ENCODE data around the gene KIAA0232. TPM values are rescaled to one million over a fixed set of nuclear protein-coding genes. Genes with fewer than 3 reads are reported as not detected.
A peak's percentile ranks its signal among the peaks of the same experiment; 100 is the strongest.

Gene KIAA0232
- total and polyA plus RNA-seq, 9 of the 15 experiments (the other 6 are each of a cell fraction or from before 2014, with no cell fraction given), result 3.5 to 17.4 (median 13.0) TPM

DNA sequence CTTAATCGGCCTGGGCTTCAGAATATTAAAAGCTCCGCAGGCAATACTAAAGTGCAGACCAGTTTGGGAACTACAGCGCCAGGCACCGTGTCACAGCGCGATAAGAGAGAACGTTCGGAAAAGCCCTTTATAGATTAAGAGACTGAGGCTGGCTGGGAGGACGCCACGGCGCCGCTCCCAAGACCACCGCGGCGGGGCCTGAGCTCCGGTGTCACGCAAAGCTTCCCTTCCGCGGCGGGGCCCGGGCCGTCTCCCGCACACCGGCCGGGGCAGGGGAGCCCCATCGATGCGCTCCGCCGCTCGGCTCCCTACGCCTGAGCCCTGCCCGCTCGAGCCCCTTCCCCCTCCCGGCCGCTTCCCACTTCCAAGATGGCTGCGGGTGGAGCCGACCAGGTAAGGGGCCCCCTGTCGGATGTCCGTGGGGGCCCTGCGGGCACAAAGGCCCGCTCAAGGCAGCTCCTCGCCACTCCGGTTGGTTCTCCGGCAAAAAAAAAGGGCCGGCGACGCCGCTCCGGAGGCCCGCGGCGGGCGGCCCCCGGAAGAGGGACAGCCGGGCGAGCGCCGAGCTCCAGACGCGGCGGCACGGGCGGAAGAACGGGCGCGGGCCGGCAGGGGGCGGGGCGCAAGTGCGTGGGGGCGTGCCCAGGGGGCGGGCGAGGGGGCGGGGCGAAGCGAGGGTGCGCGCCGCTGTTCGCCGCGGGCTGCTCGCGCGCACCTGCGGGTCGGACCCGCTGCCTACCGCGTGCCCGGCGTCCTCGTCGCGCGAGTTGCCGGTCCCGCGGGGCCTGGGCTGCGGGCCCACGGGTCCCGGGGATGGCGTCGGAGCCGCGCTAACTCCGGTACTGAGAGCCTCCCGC lies 126.8 kb downstream of the KIAA0232 start, which contains the start of gene TBC1D14 (continued):
- peak; percentile 75 for TF ChIP-seq U2AF1 (optimal IDR thresholded peaks at IDR 0.05; ENCODE audit: low read depth, low read length)
- TF ChIP-seq, protein P1, sequence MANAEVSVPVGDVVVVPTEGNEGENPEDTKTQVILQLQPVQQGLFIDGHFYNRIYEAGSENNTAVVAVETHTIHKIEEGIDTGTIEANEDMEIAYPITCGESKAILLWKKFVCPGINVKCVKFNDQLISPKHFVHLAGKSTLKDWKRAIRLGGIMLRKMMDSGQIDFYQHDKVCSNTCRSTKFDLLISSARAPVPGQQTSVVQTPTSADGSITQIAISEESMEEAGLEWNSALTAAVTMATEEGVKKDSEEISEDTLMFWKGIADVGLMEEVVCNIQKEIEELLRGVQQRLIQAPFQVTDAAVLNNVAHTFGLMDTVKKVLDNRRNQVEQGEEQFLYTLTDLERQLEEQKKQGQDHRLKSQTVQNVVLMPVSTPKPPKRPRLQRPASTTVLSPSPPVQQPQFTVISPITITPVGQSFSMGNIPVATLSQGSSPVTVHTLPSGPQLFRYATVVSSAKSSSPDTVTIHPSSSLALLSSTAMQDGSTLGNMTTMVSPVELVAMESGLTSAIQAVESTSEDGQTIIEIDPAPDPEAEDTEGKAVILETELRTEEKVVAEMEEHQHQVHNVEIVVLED (CRISPR knock-in tag; IDR thresholded peaks at IDR 0.05), result peak; percentile 79
- TF ChIP-seq XRCC5 (IDR thresholded peaks at IDR 0.05; ENCODE audit: low read depth, low read length), result peak; percentile 94; the same call in 1 of the 2 replicates
- TF ChIP-seq ATF1 (CRISPR knock-in tag; IDR thresholded peaks at IDR 0.05), result no peak
- peak; percentile 87 for TF ChIP-seq ATF1 (tag; IDR thresholded peaks at IDR 0.05)
- peak; percentile 93 to 99 (median 97) for TF ChIP-seq YY1 (IDR thresholded peaks at IDR 0.05; ENCODE audit: borderline replicate concordance in 1 of 3, control insufficient read depth in 1 of 3, extremely low read depth in 1 of 3, insufficient read depth in 3 of 3, insufficient read length in 1 of 3, insufficient replicate concordance in 2 of 3, low read depth in 1 of 3, low read length in 2 of 3)
- no peak for TF ChIP-seq SMAD2 (IDR thresholded peaks at IDR 0.05; ENCODE audit: low read depth, low read length)
- peak; percentile 85 for TF ChIP-seq HCFC1 (IDR thresholded peaks at IDR 0.05; ENCODE audit: low read depth, low read length)
- TF ChIP-seq BCOR (IDR thresholded peaks at IDR 0.05), result 0 out of 2 replicates have a peak, but pooled peaks have one; percentile 27
- peak; percentile 79 for TF ChIP-seq GTF2E2 (tag; IDR thresholded peaks at IDR 0.05)
- TF ChIP-seq, protein P2, sequence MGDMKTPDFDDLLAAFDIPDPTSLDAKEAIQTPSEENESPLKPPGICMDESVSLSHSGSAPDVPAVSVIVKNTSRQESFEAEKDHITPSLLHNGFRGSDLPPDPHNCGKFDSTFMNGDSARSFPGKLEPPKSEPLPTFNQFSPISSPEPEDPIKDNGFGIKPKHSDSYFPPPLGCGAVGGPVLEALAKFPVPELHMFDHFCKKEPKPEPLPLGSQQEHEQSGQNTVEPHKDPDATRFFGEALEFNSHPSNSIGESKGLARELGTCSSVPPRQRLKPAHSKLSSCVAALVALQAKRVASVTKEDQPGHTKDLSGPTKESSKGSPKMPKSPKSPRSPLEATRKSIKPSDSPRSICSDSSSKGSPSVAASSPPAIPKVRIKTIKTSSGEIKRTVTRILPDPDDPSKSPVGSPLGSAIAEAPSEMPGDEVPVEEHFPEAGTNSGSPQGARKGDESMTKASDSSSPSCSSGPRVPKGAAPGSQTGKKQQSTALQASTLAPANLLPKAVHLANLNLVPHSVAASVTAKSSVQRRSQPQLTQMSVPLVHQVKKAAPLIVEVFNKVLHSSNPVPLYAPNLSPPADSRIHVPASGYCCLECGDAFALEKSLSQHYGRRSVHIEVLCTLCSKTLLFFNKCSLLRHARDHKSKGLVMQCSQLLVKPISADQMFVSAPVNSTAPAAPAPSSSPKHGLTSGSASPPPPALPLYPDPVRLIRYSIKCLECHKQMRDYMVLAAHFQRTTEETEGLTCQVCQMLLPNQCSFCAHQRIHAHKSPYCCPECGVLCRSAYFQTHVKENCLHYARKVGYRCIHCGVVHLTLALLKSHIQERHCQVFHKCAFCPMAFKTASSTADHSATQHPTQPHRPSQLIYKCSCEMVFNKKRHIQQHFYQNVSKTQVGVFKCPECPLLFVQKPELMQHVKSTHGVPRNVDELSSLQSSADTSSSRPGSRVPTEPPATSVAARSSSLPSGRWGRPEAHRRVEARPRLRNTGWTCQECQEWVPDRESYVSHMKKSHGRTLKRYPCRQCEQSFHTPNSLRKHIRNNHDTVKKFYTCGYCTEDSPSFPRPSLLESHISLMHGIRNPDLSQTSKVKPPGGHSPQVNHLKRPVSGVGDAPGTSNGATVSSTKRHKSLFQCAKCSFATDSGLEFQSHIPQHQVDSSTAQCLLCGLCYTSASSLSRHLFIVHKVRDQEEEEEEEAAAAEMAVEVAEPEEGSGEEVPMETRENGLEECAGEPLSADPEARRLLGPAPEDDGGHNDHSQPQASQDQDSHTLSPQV (IDR thresholded peaks at IDR 0.05), result no peak
- no peak for TF ChIP-seq ZNF561 (CRISPR knock-in tag; conservative IDR thresholded peaks at IDR 0.05)
- TF ChIP-seq SIN3A (IDR thresholded peaks at IDR 0.05; ENCODE audit: borderline replicate concordance in 2 of 2, control insufficient read depth in 1 of 2, low read depth in 2 of 2, low read length in 2 of 2), result peak; percentile 33 to 56; a peak in 2 of 4 replicates
- no peak for TF ChIP-seq E4F1 (CRISPR knock-in tag; IDR thresholded peaks at IDR 0.05; ENCODE audit: borderline replicate concordance)
- TF ChIP-seq MTA2 (IDR thresholded peaks at IDR 0.05; ENCODE audit: low read depth), result no peak
- TF ChIP-seq BMI1 (IDR thresholded peaks at IDR 0.05; ENCODE audit: low read length), result no peak
- TF ChIP-seq SMAD4 (CRISPR knock-in tag; conservative IDR thresholded peaks at IDR 0.05), result peak; percentile 97
- peak; percentile 60 for TF ChIP-seq POLR2AphosphoS5 (IDR thresholded peaks at IDR 0.05; ENCODE audit: control insufficient read depth, insufficient read depth, low read depth, low read length)
- TF ChIP-seq RB1 (IDR thresholded peaks at IDR 0.05; ENCODE audit: low read depth), result peak; percentile 81

Measured in K562 (cell line).